ENCODE results near the gene TMEM271.
"Not testable (repeated sequence)": the region's sequence is repeated elsewhere in the genome, so short reads cannot be mapped to it uniquely, and the experiment has no call there.

Gene TMEM271

GRCh38 chr4:561426-561825, 14.7 kb downstream of the TMEM271 start:
- DNase-seq: no peak

GRCh38 chr4:560731-561291, 15.3 kb downstream of the TMEM271 start:
- DNase-seq: no peak

- DNase-seq: no peak
Measured at GRCh38 chr4:560061-560460, 16.0 kb downstream of the TMEM271 start.

- no peak for DNase-seq
Measured at GRCh38 chr4:555566-556275, 20.4 kb downstream of the TMEM271 start.

- not testable (repeated sequence) for DNase-seq
Measured at GRCh38 chr4:554793-555320, 21.2 kb downstream of the TMEM271 start.

- no peak for DNase-seq
Measured at GRCh38 chr4:552019-552418, 24.1 kb downstream of the TMEM271 start.

GRCh38 chr4:550268-550667, 25.8 kb downstream of the TMEM271 start:
- not testable (repeated sequence) for DNase-seq

GRCh38 chr4:548976-549375, 27.1 kb downstream of the TMEM271 start:
- DNase-seq: no peak

- no peak for DNase-seq
Measured at GRCh38 chr4:545612-546011, 30.5 kb downstream of the TMEM271 start.

GRCh38 chr4:544386-545105, 31.5 kb downstream of the TMEM271 start:
- no peak for DNase-seq

- DNase-seq: no peak
Measured at GRCh38 chr4:541271-541670, 34.8 kb downstream of the TMEM271 start.

GRCh38 chr4:538542-539142, 37.5 kb downstream of the TMEM271 start:
- DNase-seq: no peak

- DNase-seq: no peak
Measured at GRCh38 chr4:537436-538264, 38.4 kb downstream of the TMEM271 start.

- no peak for DNase-seq
Measured at GRCh38 chr4:536351-536972, 39.6 kb downstream of the TMEM271 start.

- no peak for DNase-seq
Measured at GRCh38 chr4:535924-536281, 40.2 kb downstream of the TMEM271 start.

- no peak for DNase-seq
Measured at GRCh38 chr4:535181-535923, 40.7 kb downstream of the TMEM271 start.

GRCh38 chr4:534576-535151, 41.4 kb downstream of the TMEM271 start:
- no peak for DNase-seq

GRCh38 chr4:534101-534575, 42.0 kb downstream of the TMEM271 start:
- DNase-seq: no peak

GRCh38 chr4:533318-534100, 42.6 kb downstream of the TMEM271 start:
- no peak for DNase-seq

Measured in activated CD4-positive, CD25-positive, alpha-beta regulatory T cell (primary cell).